GM13977 (cell line): ENCODE measurements around the gene FUT8.

Source experiments
- DNase-seq: peaks from one replicate; pipeline ENCODE4 v3.0.0; 2012; ENCODE audit warnings: low spot score
- in situ Hi-C: fragments of 300-500 bp; cut with MboI; formaldehyde crosslinking; loops from one replicate; pipeline ENCODE4 v1.12.0; 2022; ENCODE audit warnings: low sequenced_read_pairs, low pct_unique_long_range_greater_than_20kb, mixed read lengths, inconsistent platforms; ENCODE audit not compliant: unreplicated experiment
- TF ChIP-seq, protein P1 (sequence below): IDR thresholded peaks from 2 replicates; pipeline ENCODE4 v1.5.1; 2012; ENCODE audit warnings: mild to moderate bottlenecking, control low read depth; ENCODE audit not compliant: insufficient read depth; ENCODE audit errors: extremely low read depth, missing control alignments

The FUT8 gene

DNA sequence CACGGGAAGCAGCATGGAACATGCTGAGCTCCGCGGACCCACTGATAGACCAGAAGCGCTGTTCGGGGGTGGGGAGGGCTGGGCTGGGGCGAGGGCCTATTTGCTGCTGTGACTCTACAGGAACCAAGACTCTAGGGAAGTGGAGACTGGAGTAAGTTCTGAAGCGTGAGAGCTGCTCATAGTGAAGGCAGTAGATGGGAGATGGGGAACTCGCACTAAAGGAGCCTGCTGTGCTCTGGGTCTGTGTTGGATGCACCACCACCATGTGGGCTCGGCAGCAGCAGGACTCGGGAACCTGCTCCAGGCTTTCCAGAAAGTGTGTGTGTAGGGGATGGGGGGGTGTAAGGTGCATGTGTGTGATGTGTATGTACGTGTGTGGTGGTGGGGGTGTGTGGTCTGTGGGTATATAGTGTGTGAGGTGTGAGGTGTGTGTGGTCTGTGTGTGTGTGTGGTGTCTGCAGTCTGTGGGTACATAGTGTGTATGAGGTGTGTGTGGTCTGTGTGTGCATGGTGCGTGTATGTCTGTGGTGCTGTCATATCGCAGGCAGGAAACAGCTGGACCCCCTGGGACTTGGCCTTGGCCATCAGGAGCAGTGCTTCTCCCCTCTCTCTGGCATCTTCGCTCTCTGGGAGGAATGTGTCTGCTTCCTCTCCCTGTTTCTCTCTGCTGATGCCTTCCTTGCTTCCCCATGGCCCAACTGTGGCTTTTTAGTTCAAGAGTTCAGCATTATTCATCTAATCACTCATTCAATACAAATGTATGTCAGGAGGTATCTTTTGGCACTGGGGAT is 378.9 kb downstream of the FUT8 start:
- peak; percentile 29 for DNase-seq
- in situ Hi-C loops: no loop called here
- TF ChIP-seq, protein P1, sequence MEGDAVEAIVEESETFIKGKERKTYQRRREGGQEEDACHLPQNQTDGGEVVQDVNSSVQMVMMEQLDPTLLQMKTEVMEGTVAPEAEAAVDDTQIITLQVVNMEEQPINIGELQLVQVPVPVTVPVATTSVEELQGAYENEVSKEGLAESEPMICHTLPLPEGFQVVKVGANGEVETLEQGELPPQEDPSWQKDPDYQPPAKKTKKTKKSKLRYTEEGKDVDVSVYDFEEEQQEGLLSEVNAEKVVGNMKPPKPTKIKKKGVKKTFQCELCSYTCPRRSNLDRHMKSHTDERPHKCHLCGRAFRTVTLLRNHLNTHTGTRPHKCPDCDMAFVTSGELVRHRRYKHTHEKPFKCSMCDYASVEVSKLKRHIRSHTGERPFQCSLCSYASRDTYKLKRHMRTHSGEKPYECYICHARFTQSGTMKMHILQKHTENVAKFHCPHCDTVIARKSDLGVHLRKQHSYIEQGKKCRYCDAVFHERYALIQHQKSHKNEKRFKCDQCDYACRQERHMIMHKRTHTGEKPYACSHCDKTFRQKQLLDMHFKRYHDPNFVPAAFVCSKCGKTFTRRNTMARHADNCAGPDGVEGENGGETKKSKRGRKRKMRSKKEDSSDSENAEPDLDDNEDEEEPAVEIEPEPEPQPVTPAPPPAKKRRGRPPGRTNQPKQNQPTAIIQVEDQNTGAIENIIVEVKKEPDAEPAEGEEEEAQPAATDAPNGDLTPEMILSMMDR: no peak

DNA sequence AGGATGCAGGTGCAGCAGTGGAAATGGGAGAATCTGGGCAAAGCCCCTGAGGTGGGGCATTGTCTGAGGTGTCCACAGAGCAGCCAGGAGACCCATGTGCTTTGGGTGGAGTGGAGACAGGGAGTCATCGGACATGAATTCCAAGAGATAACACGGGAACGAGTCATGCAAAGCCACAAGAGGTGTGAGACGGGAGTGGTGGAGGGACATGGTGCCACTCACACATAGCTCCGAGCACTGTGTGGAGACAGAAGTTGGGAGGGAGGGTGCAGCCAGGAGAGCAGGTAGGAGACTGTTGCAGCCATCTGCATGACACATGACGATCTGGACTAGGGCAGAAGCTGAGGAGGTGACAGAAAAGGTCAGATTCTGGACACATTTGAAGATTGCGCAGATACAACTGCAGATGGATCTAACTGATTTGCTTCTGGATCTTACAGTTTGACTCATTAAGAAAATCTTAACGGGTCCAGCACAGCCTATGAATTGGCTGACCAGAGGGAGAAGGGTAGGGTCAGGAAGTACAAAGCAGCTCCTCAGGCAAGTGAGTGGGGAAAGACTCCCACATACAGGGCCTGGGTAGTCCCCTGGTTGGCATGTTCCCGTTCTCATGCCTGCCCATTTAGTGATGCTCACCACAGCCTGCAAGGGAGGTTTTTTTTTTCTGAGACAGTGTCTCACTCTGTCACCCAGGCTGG is 379.8 kb downstream of the FUT8 start:
- TF ChIP-seq, protein P1: no peak
- no peak for DNase-seq
- in situ Hi-C loops: no loop called here
